Erythroblast (primary cell): ENCODE results near the gene VSIG10.

ENCODE experiments used
- GATA1 ChIP-seq: IDR thresholded peaks from 2 replicates; pipeline ENCODE4 v1.6.1; 2011; ENCODE audit warnings: low read depth, mild to moderate bottlenecking, control low read depth, low read length, moderate library complexity
- POLR2A ChIP-seq: IDR thresholded peaks from 2 replicates; pipeline ENCODE4 v1.6.1; 2011; ENCODE audit warnings: mild to moderate bottlenecking, low read length

DNA sequence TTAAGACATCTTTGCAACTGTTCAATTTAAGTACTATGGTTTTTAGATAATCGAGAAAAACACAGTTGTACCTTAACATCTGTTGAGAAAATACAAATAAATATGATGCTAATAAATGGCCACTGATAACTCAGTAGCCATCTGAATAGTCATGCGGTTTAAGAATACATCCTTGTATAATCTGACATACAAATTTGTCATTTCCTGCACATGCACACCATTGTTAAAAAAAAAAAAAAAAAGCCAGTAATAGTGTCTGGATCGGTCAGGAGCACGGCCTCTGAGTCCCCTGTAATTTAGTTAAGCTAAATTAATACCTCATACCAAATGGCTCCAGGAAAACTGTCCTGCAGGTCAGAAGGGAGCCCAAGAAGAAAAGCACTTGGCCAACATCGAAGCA, 70.5 kb downstream of the VSIG10 start:
- TF ChIP-seq POLR2A (no peak), GATA1 (no peak)
